Cerebellar cortex (tissue), 1 donor: ENCODE data around the gene PIP4K2A.
"Not testable (repeated sequence)": the region's sequence is repeated elsewhere in the genome, so short reads cannot be mapped to it uniquely, and the experiment has no call there.

Source experiments
- DNase-seq: peaks from one replicate; pipeline ENCODE4 v3.0.0-alpha.2; 2015; ENCODE audit warnings: low spot score

PIP4K2A gene

GRCh38 chr10:22719406-22720042 lies 5.1 kb upstream of the PIP4K2A start:
- DNase-seq: no peak

DNA sequence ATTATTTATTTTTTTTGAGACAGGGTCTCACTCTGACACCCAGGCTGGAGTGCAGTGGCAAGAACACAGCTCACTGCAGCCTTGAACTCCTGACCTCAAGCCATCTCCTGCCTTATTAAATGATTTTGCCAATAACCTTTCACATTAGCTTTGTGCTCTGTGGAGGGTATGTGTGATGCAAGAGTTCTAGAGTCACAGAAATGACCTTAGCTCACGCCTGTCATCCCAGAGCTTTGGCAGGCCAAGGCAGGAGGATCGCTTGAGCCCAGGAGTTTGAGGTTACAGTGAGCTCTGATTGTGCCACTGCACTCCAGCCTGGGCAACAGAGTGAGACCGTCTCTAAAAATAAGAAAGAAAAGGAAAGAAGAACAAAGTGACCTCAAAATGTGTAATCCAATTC lies 4.3 kb upstream of the PIP4K2A start:
- not testable (repeated sequence) for DNase-seq

GRCh38 chr10:22717728-22718127 lies 3.4 kb upstream of the PIP4K2A start:
- DNase-seq: no peak

GRCh38 chr10:22716943-22717342 lies 2.6 kb upstream of the PIP4K2A start:
- DNase-seq: no peak

DNA sequence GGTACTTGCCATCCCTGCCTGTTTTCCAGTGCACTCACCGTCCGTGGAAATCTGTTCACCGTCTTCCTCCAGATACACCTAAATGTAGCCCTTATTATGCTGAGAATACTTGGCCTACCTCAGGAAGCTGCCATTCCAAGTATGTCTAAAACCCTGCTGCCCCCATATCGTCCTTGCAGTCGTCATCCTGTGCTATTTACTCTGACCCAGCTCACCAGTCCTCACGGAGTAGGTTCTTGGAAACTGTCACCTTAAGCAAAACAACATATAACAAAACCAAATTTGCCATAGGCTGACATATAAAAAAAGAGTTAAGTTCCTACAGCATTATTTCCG lies 880 bp upstream of the PIP4K2A start:
- DNase-seq: no peak

- DNase-seq: no peak
Measured at GRCh38 chr10:22713853-22714478, 412 bp downstream of the PIP4K2A start.

GRCh38 chr10:22712956-22713852 lies 1.2 kb downstream of the PIP4K2A start:
- no peak for DNase-seq

GRCh38 chr10:22712211-22712955 lies 2.0 kb downstream of the PIP4K2A start:
- DNase-seq: no peak

GRCh38 chr10:22711373-22711772 lies 3.0 kb downstream of the PIP4K2A start:
- no peak for DNase-seq

GRCh38 chr10:22710139-22710745 lies 4.1 kb downstream of the PIP4K2A start:
- no peak for DNase-seq

- DNase-seq: no peak
Measured at GRCh38 chr10:22708772-22709171, 5.6 kb downstream of the PIP4K2A start.

GRCh38 chr10:22705527-22705926 lies 8.9 kb downstream of the PIP4K2A start:
- DNase-seq: no peak

- no peak for DNase-seq
Measured at GRCh38 chr10:22704942-22705341, 9.4 kb downstream of the PIP4K2A start.

GRCh38 chr10:22704471-22704911 lies 9.9 kb downstream of the PIP4K2A start:
- DNase-seq: no peak

DNA sequence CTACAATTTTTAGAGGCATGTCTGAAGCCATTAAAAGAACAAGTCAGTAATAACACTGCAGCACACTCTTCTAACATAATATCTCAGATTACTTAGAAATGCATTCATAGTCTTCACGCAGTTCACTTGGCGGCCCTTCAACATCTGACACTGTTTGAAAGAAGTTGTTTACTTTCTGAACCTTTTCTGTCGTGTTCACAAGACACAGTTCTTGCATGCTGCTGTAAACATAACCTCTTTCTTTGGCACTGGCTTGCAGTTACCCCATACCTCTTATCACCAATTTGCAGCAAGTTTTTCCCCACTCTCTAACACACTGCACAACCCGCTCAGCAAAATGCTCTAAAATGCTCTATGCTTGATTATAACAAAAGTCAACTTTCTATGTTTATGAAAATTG lies 12.0 kb downstream of the PIP4K2A start:
- no peak for DNase-seq

DNA sequence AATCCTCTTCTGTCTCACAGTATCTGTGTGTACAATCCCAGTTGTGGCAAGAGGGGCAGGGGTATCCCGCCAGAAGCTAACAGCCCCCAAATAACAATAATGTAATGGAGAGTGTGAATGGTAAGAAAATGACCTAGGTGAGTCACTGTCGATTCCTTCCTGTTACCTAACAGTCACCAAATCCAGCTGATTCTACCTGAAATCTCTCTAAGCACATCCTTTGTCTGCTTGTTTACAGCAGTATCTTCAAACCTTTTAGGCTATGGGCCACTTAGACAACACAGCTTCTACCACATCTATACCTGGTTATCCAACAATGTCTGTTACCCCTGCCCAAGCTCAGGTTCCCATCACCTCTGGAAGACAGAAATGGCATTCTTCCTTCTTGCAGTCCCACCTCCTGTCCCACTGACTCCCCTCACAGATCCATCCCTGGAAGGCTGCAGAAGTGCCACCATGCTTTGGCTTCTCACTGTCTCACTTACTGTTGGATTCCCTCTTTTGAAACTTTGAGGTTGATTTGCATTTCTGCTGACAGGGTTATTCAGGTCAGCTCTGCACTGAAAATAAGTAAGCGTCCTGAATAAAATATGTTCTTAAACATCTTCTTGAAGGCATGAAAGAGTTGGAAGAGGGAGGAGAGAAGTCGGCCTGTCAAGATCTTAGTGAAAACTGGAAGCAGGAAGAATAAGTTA lies 13.1 kb downstream of the PIP4K2A start:
- no peak for DNase-seq

DNA sequence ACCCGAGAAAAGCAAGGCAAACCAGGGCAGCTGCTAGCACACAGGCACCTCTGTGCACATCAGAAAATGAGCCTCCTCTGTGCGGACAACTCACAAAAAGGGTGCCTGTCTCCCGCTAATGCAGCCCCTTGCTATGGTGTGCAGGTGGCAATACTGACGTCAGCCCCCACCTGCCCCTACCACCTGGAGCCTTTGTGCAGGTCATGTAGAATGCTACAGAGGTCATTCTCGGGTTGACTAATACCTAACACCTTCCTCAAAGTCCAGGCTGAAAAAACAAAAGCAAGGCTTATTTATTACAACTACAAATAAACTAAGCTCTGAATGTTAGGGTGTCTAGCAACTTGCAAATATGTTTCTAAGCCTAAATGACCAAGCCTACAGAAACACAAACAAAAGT lies 13.9 kb downstream of the PIP4K2A start:
- DNase-seq: no peak

DNA sequence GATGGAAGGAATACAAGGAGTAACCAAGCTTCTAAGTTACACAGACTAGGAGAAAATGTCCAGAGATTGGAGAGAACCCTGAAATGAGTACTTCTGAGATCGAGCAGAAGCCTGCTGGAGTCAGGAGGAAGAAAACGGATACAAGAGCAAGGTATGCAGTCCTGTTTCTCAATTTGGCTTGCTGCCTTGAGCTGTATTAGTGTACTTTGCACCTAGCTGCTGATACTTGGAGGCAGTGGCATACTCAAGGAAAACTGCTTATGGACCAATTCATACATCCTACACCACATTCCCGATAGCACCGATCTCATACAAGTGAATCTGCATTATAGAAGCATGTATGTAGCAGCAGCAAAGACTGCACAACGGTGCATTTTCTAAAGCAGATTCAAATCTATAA lies 14.4 kb downstream of the PIP4K2A start:
- no peak for DNase-seq

- DNase-seq: peak; percentile 35
Measured at GRCh38 chr10:22698941-22699440, 15.4 kb downstream of the PIP4K2A start.

DNA sequence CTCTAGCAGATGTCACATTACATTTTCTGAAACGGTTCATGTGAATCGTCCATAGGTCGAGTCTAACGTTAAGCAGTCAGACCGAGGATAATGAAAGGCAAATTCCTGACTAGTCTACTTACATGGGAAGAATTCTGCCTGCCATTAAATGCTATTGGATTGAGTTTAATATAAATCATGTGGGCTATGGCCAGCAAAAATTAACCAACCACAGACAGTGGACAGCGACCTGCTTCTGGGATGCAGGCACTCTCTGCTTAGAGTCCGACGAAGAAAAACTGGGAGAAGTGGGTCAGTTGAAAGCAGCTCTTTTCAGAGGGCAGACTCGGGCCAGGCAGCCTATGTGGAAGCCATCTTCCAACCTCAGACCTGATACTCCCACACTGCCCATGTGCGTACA lies 16.6 kb downstream of the PIP4K2A start:
- no peak for DNase-seq

DNA sequence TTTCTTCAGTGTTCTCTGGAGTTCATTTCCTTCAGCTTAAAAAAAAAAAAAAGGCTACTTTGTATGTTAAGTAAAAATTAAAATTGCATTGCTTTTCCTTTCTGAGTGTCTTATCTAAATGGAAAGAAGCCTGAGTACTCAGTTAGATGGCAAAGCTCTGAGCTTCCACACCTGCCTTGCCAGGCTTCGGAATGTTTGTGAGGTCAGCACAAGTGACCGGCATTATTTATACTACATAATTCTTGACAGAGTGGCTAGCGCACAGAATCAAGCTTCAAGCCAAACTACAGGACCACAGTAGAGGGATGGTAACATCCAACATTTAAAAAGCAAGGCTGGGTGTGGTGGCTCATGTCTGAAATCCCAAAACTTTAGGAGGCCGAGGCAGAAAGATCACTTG lies 17.3 kb downstream of the PIP4K2A start:
- DNase-seq: no peak
